Prostate gland (tissue), 2 donors: ENCODE measurements around the gene ZCCHC17.

ENCODE experiments used
- CTCF ChIP-seq, 4 experiments: fragments of 200-600 bp in 2 of 4; fragments of 450-650 bp in 2 of 4; sonication (generic) in 2 of 4; IDR thresholded peaks; 1 replicate in 3 of 4; 2 replicates in 1 of 4; pipeline ENCODE4 v1.5.1; 2016 to 2019; ENCODE audit warnings: antibody characterized with exemption in 4 of 4, mild to moderate bottlenecking in 2 of 4, moderate library complexity in 2 of 4
- POLR2A ChIP-seq: fragments of 450-650 bp; IDR thresholded peaks from one replicate; pipeline ENCODE4 v1.6.1; 2016; ENCODE audit warnings: antibody characterized with exemption, mild to moderate bottlenecking
- POLR2AphosphoS5 ChIP-seq: sonication (generic); formaldehyde crosslinking; IDR thresholded peaks from one replicate; pipeline ENCODE4 v1.6.1; 2017; ENCODE audit warnings: antibody characterized with exemption

GRCh38 chr1:31259746-31260145, 37.1 kb upstream of the ZCCHC17 start:
- TF ChIP-seq CTCF (IDR thresholded peaks at IDR 0.05), result no peak
- TF ChIP-seq POLR2A, result no peak
- TF ChIP-seq POLR2AphosphoS5, result no peak
